ENCODE measurements around the gene RPL27A. TPM values are rescaled to one million over a fixed set of nuclear protein-coding genes. Genes with fewer than 3 reads are reported as not detected.

RPL27A gene
- total and polyA plus RNA-seq, 8 donors = 724 to 3,217 (median 2,615) TPM

DNA sequence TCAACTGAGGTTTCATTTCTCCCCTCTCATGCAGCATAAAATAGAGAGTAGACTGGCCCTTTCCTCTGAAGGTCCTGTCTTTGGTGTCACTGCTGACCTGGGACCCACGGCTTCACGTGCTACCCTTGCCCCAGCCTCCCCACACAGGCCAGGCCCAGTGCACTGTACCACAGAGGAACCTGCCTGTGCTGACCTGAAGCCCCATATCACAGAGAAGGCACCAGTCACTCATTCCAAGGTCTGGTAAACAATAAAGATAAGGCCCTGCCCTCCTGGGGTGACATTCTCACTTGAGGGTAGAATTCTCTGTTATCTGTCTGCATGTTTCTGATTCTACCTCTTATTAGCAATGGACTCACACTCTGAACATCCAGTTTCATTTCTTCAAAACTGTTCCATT is 51.3 kb downstream of the RPL27A start:
- TF ChIP-seq, protein P1, sequence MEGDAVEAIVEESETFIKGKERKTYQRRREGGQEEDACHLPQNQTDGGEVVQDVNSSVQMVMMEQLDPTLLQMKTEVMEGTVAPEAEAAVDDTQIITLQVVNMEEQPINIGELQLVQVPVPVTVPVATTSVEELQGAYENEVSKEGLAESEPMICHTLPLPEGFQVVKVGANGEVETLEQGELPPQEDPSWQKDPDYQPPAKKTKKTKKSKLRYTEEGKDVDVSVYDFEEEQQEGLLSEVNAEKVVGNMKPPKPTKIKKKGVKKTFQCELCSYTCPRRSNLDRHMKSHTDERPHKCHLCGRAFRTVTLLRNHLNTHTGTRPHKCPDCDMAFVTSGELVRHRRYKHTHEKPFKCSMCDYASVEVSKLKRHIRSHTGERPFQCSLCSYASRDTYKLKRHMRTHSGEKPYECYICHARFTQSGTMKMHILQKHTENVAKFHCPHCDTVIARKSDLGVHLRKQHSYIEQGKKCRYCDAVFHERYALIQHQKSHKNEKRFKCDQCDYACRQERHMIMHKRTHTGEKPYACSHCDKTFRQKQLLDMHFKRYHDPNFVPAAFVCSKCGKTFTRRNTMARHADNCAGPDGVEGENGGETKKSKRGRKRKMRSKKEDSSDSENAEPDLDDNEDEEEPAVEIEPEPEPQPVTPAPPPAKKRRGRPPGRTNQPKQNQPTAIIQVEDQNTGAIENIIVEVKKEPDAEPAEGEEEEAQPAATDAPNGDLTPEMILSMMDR (IDR thresholded peaks at IDR 0.05) = no peak
- Histone ChIP-seq H3K27ac (no peak overlapping the region), H3K36me3 (peaks cover 0 to 16% of the 10 kb centered on the region in 2 donors), H3K4me3 (no peak overlapping the region), H3K4me1 (peaks cover 12 to 14% of the 10 kb centered on the region in 2 donors), H3K9me3 (no peaks in the 10 kb centered on the region), H3K27me3 (no peaks in the 10 kb centered on the region)
- ATAC-seq = no peak
- DNase-seq = no peak
- intact Hi-C loops (cut with DNase I) = no loop called here

DNA sequence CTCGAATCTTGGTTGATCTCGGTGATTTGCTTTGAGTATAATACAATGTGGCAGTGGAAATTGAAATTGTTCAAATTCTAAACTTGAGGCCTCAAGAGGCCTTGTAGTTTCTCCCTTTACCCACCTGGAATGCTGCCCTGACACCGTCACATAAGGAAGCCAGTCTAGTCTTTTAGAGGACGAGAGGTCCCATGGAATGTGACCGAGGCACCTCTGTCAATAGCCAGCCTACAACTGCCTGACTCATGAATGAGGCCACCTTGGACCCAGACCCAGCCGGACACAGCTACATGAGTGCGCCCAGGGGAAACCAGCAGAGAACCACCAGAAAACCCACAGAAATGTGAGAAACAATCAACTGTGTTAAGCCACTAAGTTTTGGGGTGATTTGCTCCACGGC is 52.5 kb downstream of the RPL27A start:
- Histone ChIP-seq H3K27me3 (no peaks in the 10 kb centered on the region), H3K9me3 (no peaks in the 10 kb centered on the region), H3K4me1 (peaks cover 8 to 10% of the 10 kb centered on the region in 2 donors), H3K4me3 (no peak overlapping the region), H3K27ac (no peak overlapping the region), H3K36me3 (peaks cover 0 to 14% of the 10 kb centered on the region in 2 donors)
- TF ChIP-seq, protein P1 (IDR thresholded peaks at IDR 0.05) = no peak
- peak in 1 of 4 donors; percentile 72 for DNase-seq
- intact Hi-C loops (cut with DNase I) = no loop called here
- ATAC-seq = peak; percentile 85

DNA sequence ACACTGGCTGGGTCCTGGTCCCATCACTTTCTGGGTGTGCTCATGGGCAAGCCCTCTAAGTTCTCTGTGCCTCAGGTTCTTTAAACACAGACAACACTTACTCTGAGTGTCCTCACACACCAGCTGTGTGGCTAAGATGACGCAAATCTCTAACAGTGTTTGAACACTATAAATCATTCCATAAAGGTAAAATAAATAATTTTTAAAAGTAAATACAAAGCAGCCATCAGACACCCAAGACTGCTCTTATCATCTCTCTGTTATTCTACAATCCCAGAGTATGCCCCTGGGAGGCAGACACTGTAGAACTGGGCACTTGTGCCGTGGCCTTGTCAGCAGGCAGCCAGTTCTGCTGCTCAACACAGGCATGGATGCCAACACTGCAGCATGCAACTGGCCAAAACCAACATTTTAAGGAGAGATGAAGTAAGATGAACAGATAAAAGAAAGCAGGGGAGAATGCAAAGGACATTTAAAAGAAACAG is 56.8 kb downstream of the RPL27A start:
- TF ChIP-seq, protein P1 (IDR thresholded peaks at IDR 0.05) = no peak
- Histone ChIP-seq H3K9me3 (no peaks in the 10 kb centered on the region), H3K27ac (no peak overlapping the region), H3K4me1 (no peaks in the 10 kb centered on the region), H3K4me3 (no peak overlapping the region), H3K36me3 (peaks cover 0 to 5% of the 10 kb centered on the region in 2 donors), H3K27me3 (no peaks in the 10 kb centered on the region)
- ATAC-seq = no peak
- no peak for DNase-seq
- intact Hi-C loops (cut with DNase I) = no loop called here

Other genes starting within 250 kb of the RPL27A start
- 10 to 100 TPM; 16.6 to 16.9 TPM for gene STK33, start 88.6 kb upstream of the RPL27A start, total RNA-seq
- 10 to 100 TPM; 18.5 to 31.0 (median 25.3) TPM for gene STK33, start 88.6 kb upstream of the RPL27A start, polyA plus RNA-seq (ENCODE audit: insufficient read length in 6 of 6)
- 10 to 100 TPM in 1 of 2 donors, 1 to 10 TPM in 1; 7.3 to 14.3 TPM for gene TRIM66, start 127 bp upstream of the RPL27A start, total RNA-seq
- gene TRIM66, start 127 bp upstream of the RPL27A start, polyA plus RNA-seq (ENCODE audit: insufficient read length in 6 of 6) = 10 to 100 TPM in 5 of 6 donors, 1 to 10 TPM in 1; 6.8 to 13.9 (median 11.9) TPM
- 10 to 100 TPM; 23.2 to 29.1 TPM for gene AKIP1, start 228.4 kb downstream of the RPL27A start, total RNA-seq
- gene AKIP1, start 228.4 kb downstream of the RPL27A start, polyA plus RNA-seq (ENCODE audit: insufficient read length in 6 of 6) = 10 to 100 TPM; 20.1 to 25.7 (median 22.0) TPM